HG03108 (cell line): ENCODE data around the gene HDAC10.

Experiments used
- ATAC-seq: cut with Tn5 transposase; IDR thresholded peaks from one replicate; pipeline ENCODE4 v1.9.1; 2021; ENCODE audit warnings: moderate library complexity; ENCODE audit not compliant: unreplicated experiment

The HDAC10 gene

GRCh38 chr22:50257041-50257440 lies 6.0 kb upstream of the HDAC10 start:
- no peak for ATAC-seq

- ATAC-seq: no peak
These were observed 5.3 kb upstream of the HDAC10 start for GRCh38 chr22:50256258-50256862.

DNA sequence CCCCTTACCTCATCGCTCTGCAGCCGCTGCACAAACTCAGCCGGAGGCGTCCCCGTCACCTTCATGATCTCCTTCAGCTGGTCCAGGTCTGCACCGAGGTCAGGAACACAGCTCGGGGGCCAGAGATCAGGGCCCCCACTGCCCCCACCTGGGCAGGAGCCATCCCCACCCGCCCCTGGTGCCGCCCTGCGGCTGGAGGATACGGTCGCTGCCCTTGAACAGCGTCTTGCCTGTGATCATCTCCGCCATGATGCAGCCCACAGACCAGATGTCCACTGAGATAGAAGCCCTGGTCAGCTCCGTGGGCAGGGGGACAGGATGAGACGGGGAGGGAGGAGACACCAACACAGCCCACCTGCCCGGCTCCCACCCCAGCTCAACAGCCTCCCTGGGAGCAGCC lies 4.5 kb upstream of the HDAC10 start:
- ATAC-seq: no peak

GRCh38 chr22:50255099-50255498 lies 4.0 kb upstream of the HDAC10 start:
- ATAC-seq: no peak

DNA sequence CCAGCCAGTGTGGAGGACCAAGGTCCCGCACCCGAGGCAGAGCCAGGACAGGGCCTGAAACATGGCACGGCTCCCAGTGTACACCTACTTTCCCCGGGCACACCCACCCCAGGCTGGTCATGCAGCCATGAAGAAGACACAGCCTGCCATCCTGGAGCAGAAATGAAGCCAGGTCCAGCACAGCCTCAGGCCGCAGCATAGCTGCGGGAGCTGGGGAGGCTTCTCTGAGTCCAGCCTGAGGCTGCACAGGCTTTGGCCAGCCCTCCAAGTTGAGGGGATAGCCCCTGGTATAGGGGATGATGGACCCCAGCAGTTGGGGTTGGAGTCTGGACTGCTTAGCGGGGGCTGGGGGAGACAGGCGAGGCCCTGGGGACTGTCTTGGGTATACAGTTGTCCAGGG lies 2.9 kb upstream of the HDAC10 start:
- no peak for ATAC-seq

- no peak for ATAC-seq
These were observed 2.2 kb upstream of the HDAC10 start for GRCh38 chr22:50253046-50253915.

- ATAC-seq: no peak
These were observed 1.3 kb upstream of the HDAC10 start for GRCh38 chr22:50252082-50253045.

DNA sequence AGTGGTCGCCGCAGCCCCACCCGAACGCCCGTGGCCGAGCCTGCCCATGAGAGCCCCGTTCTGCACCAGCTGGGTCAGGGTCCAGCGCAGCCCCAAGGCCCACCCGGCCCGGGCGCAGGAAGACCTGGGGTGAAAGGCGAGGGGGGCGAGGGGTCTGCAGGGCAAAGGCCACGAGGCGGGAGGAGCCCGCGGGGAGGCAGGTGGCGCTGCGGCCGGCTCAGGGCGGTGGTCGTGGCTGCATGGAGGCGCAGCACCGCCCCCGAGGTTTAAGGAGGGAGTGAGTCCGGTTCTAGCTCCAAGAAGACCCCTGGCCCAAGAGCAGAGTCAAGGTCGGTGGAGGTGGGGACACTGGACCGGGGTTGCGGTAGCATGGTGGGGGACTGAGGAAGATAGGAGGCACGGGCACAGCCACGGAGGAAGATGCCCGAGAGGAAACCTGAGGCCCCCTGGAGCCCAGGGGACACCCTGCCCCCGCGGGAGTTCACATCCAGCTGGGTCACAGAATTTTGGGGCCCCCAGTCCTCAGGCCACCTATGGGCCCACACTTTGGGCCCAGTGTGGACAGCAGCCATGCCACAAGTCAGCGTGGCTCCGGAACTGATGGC lies 514 bp upstream of the HDAC10 start:
- ATAC-seq: no peak

GRCh38 chr22:50250249-50250554 lies 863 bp downstream of the HDAC10 start:
- no peak for ATAC-seq

DNA sequence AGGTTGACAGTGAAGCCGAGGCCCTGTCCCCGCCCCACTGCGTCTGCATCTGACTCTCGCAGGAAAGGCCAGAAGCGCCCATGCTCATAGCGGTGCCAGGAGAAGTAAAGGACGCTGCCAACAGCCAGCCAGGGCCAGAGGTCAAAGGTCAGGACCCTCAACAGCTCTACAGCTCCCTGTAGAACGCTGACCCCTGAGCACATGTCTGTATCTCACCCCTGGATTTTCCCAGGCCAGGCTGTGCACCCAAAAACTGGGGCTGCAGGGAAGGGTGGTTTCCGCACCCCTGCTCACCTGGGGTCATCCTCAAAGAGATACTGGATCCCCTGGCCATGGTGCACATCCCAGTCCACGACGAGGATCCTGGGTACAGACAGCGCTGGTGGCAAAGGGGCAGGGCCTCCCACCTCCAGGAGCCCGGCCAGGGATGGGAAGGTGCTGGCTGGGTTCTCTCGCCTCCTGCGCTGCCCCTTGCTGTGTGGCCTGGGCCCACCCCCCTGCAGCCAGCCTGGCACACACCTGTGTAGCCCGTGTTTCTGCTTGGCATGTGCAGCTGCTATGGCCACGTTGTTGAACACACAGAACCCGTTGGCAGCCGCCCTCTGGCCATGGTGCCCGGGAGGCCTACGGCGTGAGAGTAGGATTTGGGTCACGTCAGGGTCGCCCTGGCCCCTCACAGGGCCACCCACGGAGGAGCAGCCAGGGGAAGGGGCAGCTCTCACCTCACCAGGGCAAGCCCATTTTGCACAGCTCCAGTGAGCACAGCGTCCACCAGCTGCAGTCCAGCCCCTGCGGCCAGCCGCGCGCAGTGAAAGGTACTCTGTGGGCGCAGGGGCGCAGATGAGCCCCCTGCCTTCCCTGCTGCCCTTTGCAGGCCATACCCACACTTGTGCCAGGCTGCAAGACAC lies 1.5 kb downstream of the HDAC10 start:
- ATAC-seq: no peak

GRCh38 chr22:50248196-50249081 lies 2.6 kb downstream of the HDAC10 start:
- no peak for ATAC-seq

- ATAC-seq: no peak
These were observed 3.3 kb downstream of the HDAC10 start for GRCh38 chr22:50247748-50248147.

DNA sequence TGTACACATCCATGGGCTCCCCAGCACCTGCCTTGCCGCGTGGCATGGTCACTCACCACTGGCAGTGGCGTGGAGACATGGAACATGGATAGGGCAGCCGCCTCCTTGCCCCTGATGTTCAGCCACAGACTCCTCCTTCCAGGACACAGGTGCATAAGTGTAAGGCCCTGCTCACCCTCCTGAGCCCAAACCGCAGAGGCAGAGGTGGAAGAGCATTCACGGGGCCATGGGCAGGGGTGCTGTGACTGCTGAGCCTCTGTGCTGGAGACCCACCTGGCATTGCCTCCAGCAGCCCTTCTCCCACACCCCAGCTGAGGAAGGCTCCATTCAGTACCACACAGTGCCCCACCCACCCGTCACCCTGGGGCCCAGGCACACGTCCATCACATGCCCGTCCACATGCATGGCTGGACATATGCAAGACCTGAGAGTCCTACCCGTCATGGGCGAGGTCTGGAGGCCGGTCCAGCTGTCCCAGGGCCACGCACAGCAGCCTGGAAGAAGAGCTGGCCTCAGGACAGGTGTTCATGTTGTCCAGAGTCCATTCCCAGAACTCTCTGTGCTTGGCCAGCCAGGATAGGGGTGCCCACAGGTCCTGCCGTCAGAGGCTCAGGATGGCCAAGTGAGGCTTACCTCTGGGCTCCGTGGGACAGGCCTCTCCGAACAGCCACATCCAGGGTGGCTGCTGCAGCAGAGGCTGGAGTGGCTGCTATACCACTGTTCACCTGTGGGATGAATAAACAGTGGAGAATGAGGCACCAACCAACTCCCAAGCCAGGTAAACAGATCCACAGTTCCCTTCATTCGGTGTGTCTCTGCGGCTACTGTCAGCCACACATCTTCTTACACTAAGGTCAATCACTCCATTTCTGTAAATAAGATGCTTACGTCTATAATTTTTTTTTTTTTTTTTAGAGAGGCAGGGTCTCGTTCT lies 4.6 kb downstream of the HDAC10 start:
- no peak for ATAC-seq

DNA sequence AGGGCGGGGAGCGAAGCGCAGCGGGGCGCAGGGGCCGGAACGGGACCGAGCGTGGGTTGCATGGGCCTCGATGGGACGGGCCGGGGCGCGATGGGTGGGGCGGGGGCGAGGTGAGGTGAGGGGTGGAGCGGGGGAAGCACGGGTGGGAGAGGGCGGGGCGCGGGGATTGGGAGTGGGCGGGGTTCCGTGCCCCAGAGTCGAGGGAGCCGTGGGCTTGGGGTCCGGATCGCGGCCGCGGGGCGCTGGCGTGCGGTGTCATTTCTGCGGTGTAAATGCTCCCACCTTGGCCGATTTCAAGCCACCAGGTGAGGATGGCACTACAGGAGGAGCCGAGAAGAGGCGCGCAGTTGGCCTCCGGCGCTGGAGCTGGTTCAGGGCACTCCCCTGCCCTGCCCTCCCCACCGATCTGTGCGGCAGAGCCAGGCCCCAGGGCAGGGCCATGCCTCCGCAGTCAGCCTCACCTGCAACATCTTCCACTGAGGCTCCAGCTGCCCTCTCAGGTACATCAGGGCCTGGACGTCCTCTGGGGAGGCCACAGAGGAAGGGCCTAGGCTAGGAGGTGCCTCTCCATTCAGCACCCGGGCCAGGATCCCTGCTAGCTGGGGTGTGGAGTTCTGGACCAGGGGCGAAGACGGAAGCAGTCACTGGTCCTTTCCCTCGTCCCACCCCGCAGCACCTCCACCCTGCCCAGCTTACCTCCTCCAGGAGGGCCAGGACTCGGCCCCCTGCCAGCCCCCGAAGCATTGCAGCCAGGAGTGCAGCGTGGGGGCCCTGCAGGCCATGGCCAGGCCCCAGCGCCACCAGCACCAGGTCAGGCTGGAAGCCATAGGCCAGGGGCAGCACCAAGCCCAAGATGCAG lies 5.6 kb downstream of the HDAC10 start:
- no peak for ATAC-seq

DNA sequence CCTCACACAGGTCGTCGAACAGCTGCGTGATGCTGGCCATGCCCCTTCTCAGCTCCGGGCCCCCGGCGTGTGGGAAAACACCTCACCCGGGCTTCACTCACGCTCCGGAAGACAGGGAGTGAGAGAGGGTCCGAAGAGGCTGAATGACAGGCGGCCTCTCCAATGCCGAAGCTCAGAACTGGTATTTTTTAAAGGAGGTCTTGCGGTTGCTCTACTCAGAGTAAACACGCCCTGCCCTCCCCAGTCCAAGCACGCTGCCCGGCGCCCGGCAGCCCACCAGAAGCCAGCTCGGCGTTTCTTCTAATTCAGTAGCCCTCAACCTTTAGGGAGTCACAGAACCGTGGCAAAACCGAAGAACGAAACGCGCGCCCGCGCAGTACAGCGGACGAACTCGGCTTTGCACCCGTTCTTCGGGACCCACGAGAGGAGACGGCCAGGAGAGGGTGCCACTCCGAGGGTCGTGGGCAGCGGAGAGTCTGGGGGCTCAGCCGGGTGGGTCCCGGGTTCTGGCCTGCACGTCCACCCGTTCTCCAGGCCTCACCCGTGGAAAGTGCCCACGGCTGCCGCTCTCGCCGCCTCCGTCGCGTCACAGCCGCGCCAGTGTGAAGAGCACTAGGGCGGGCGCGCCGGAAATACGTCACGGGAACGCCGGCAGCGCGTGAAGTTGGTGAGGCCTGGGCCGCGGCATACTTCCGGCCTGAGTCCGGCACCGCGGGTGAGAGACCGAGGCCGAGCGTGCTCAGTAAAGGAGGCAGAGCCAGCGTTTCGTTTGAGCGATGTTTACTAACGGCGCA lies 6.4 kb downstream of the HDAC10 start, which contains the start of gene TUBGCP6:
Gene TUBGCP6 (minus strand): TSS at position 604 of the 794 bp plus-strand sequence. CDS start 564 bp downstream, at position 40.
- ATAC-seq: peak; percentile 51
